Measurements from ENCODE around the gene SLC24A4.
"Not testable (repeated sequence)": the region's sequence is repeated elsewhere in the genome, so short reads cannot be mapped to it uniquely, and the experiment has no call there.

The SLC24A4 gene

GRCh38 chr14:92520102-92521057 is 197.4 kb downstream of the SLC24A4 start:
- no peak overlapping the region for H3K4me3 ChIP-seq (ENCODE audit: low read length)
- DNase-seq (ENCODE audit: low read depth, low spot score): no peak

- no peak for DNase-seq (ENCODE audit: low read depth, low spot score)
- H3K4me3 ChIP-seq (ENCODE audit: low read length): no peak overlapping the region
These were observed 198.1 kb downstream of the SLC24A4 start for GRCh38 chr14:92521058-92521415.

- no peak overlapping the region for H3K4me3 ChIP-seq (ENCODE audit: low read length)
- no peak for DNase-seq (ENCODE audit: low read depth, low spot score)
These were observed 200.8 kb downstream of the SLC24A4 start for GRCh38 chr14:92523752-92524151.

- DNase-seq (ENCODE audit: low read depth, low spot score): no peak
- no peak overlapping the region for H3K4me3 ChIP-seq (ENCODE audit: low read length)
These were observed 201.7 kb downstream of the SLC24A4 start for GRCh38 chr14:92524602-92525185.

- DNase-seq (ENCODE audit: low read depth, low spot score): no peak
- H3K4me3 ChIP-seq (ENCODE audit: low read length): no peak overlapping the region
These were observed 202.5 kb downstream of the SLC24A4 start for GRCh38 chr14:92525322-92526095.

GRCh38 chr14:92527721-92528120 is 204.8 kb downstream of the SLC24A4 start:
- no peak for DNase-seq (ENCODE audit: low read depth, low spot score)

GRCh38 chr14:92528486-92529100 is 205.6 kb downstream of the SLC24A4 start:
- DNase-seq (ENCODE audit: low read depth, low spot score): no peak

More at GRCh38 chr14:92527721-92528120, 204.8 kb downstream of the SLC24A4 start:
- H3K4me3 ChIP-seq (ENCODE audit: low read length): no peak overlapping the region

GRCh38 chr14:92529903-92530302 is 206.9 kb downstream of the SLC24A4 start:
- no peak overlapping the region for H3K4me3 ChIP-seq (ENCODE audit: low read length)
- DNase-seq (ENCODE audit: low read depth, low spot score): no peak

More at GRCh38 chr14:92528486-92529100, 205.6 kb downstream of the SLC24A4 start:
- no peak overlapping the region for H3K4me3 ChIP-seq (ENCODE audit: low read length)

- peak; percentile 97 for DNase-seq (ENCODE audit: low read depth, low spot score)
- peak overlapping the region; percentile 34 for H3K4me3 ChIP-seq (ENCODE audit: low read length)
These were observed 208.3 kb downstream of the SLC24A4 start for GRCh38 chr14:92531106-92531873.

- DNase-seq (ENCODE audit: low read depth, low spot score): no peak
- H3K4me3 ChIP-seq (ENCODE audit: low read length): no peak overlapping the region
These were observed 209.7 kb downstream of the SLC24A4 start for GRCh38 chr14:92532490-92533163.

GRCh38 chr14:92534932-92535643 is 212.1 kb downstream of the SLC24A4 start:
- peak; percentile 79 for DNase-seq (ENCODE audit: low read depth, low spot score)

GRCh38 chr14:92536231-92536630 is 213.3 kb downstream of the SLC24A4 start:
- not testable (repeated sequence) for DNase-seq (ENCODE audit: low read depth, low spot score); H3K4me3 ChIP-seq (ENCODE audit: low read length)

More at GRCh38 chr14:92534932-92535643, 212.1 kb downstream of the SLC24A4 start:
- H3K4me3 ChIP-seq (ENCODE audit: low read length): peak overlapping the region; percentile 30

GRCh38 chr14:92538412-92538985 is 215.5 kb downstream of the SLC24A4 start:
- DNase-seq (ENCODE audit: low read depth, low spot score): peak; percentile 73
- no peak overlapping the region for H3K4me3 ChIP-seq (ENCODE audit: low read length)

GRCh38 chr14:92539419-92539818 is 216.5 kb downstream of the SLC24A4 start:
- no peak for DNase-seq (ENCODE audit: low read depth, low spot score)
- no peak overlapping the region for H3K4me3 ChIP-seq (ENCODE audit: low read length)

GRCh38 chr14:92539875-92540274 is 216.9 kb downstream of the SLC24A4 start:
- H3K4me3 ChIP-seq (ENCODE audit: low read length): no peak overlapping the region
- DNase-seq (ENCODE audit: low read depth, low spot score): no peak

GRCh38 chr14:92540472-92541048 is 217.6 kb downstream of the SLC24A4 start:
- peak overlapping the region; percentile 18 for H3K4me3 ChIP-seq (ENCODE audit: low read length)
- no peak for DNase-seq (ENCODE audit: low read depth, low spot score)

Measured in Jurkat, Clone E6-1 (cell line).